Measurements from ENCODE around the gene TSPYL1.
"Not testable (repeated sequence)": the region's sequence is repeated elsewhere in the genome, so short reads cannot be mapped to it uniquely, and the experiment has no call there.

The TSPYL1 gene

DNA sequence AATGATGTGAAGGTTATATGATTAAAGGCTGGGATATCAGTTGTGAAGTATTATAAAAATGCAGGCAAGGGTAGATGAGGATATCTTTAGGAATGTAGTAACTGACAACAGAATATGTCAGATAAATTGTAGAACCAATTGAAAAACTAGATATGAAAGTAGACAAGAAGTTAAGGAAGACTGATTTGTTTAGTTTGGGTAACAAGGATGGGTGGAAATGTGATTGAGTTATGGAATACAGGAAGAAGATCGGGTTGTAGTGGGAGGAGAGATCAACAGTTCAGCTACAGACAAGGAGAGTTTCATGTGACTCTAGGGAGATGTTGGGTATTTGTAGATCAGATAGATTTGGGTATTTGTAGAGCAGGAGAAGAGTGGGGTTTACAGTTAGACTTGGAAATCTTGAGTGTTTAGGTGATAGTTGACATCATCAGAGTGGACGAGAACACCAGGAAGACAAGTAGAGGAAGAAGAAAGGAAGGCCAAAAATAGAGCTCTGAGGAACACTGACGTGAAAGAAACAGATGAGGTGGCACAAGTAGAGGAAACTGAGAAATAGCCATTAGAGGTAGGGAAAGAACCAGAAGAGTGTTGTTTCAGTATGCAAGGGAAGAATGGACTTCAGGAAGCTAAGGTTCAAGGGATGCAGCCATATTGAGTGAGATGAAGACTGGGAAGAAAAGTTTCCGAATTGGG lies 12.1 kb upstream of the TSPYL1 start:
- Histone ChIP-seq H3K36me3 (no peaks in the 10 kb centered on the region), H3K9me3 (no peaks in the 10 kb centered on the region), H3K27me3 (no peaks in the 10 kb centered on the region), H3K27ac (no peak overlapping the region), H3K4me3 (no peak overlapping the region), H3K4me1 (no peaks in the 10 kb centered on the region)
- no peak for DNase-seq
- TF ChIP-seq, protein P1, sequence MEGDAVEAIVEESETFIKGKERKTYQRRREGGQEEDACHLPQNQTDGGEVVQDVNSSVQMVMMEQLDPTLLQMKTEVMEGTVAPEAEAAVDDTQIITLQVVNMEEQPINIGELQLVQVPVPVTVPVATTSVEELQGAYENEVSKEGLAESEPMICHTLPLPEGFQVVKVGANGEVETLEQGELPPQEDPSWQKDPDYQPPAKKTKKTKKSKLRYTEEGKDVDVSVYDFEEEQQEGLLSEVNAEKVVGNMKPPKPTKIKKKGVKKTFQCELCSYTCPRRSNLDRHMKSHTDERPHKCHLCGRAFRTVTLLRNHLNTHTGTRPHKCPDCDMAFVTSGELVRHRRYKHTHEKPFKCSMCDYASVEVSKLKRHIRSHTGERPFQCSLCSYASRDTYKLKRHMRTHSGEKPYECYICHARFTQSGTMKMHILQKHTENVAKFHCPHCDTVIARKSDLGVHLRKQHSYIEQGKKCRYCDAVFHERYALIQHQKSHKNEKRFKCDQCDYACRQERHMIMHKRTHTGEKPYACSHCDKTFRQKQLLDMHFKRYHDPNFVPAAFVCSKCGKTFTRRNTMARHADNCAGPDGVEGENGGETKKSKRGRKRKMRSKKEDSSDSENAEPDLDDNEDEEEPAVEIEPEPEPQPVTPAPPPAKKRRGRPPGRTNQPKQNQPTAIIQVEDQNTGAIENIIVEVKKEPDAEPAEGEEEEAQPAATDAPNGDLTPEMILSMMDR (IDR thresholded peaks at IDR 0.05): no peak
- intact Hi-C loops (cut with DNase I; ENCODE audit: low total_unique reads): no loop called here

GRCh38 chr6:116290799-116291198 lies 11.1 kb upstream of the TSPYL1 start:
- H3K4me3 ChIP-seq: no peak overlapping the region
- no peak overlapping the region for H3K27ac ChIP-seq
- H3K9me3 ChIP-seq: no peaks in the 10 kb centered on the region
- intact Hi-C loops (cut with DNase I; ENCODE audit: low total_unique reads): no loop called here
- no peak for DNase-seq
- H3K27me3 ChIP-seq: no peaks in the 10 kb centered on the region
- TF ChIP-seq, protein P1 (IDR thresholded peaks at IDR 0.05): no peak
- H3K4me1 ChIP-seq: no peaks in the 10 kb centered on the region
- no peaks in the 10 kb centered on the region for H3K36me3 ChIP-seq

DNA sequence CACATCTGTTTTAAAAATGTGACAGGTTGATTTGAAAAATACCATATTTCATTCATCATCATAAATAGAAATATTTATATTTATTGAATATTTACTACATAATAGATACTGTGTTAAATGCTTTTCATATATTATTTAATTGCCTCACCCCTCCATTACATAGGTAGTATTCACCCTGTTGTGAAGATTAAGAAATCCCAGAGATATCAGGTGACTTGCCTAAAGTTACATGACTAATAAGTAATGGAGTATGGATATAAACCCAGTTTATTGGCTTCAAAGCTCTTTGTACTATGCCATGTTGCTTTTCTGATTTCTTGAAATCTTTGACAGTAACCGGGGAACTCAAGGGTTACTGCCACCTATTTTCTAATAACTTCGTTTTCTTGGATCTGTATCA lies 10.1 kb upstream of the TSPYL1 start:
- intact Hi-C loops (cut with DNase I; ENCODE audit: low total_unique reads): loop anchor here (5.0 to 10.0 kb wide), 2 partner anchors 152 to 245 kb away; no protein-coding TSS in a partner anchor
- no peak for DNase-seq
- Histone ChIP-seq H3K4me1 (no peaks in the 10 kb centered on the region), H3K27ac (no peak overlapping the region), H3K36me3 (no peaks in the 10 kb centered on the region), H3K27me3 (no peaks in the 10 kb centered on the region), H3K4me3 (no peak overlapping the region), H3K9me3 (no peaks in the 10 kb centered on the region)
- TF ChIP-seq, protein P1 (IDR thresholded peaks at IDR 0.05): no peak

DNA sequence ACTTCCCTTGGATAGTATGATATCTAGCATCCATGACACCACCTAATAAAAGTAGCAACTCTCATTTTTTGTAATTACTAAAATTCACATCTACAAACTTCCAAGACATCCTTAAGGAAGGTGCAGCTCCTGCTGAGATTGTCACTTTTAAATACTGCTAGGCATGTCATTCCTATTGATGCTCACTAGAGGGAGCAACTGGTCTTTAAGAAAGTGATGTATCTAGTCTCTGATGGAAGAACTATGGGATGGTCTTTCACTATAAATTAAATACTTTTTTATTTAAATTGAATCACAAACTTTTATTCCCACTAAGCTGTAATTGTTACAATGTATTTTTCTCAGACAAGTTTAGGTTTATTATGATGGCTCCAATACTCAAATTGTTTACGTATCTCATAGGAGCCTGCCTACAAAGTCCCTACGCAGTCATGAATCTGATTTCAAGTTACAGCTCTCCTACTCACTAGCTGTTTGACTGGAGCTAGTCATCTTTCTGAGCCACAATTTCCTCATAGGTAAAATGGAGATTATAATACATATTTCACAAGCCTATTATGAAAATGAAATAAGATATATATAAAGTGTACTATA lies 8.1 kb upstream of the TSPYL1 start:
- no peak for DNase-seq
- intact Hi-C loops (cut with DNase I; ENCODE audit: low total_unique reads): loop anchor here (5.0 to 10.0 kb wide), 2 partner anchors 155 to 247 kb away; no protein-coding TSS in a partner anchor
- Histone ChIP-seq H3K4me1 (no peaks in the 10 kb centered on the region), H3K4me3 (no peak overlapping the region), H3K27me3 (no peaks in the 10 kb centered on the region), H3K36me3 (no peaks in the 10 kb centered on the region), H3K27ac (no peak overlapping the region), H3K9me3 (no peaks in the 10 kb centered on the region)
- TF ChIP-seq, protein P1 (IDR thresholded peaks at IDR 0.05): peak; percentile 87 to 91

GRCh38 chr6:116286773-116287358 lies 7.1 kb upstream of the TSPYL1 start:
- no peak overlapping the region for H3K4me3 ChIP-seq
- intact Hi-C loops (cut with DNase I; ENCODE audit: low total_unique reads): loop anchor here (5.0 to 10.0 kb wide), 2 partner anchors 155 to 248 kb away; no protein-coding TSS in a partner anchor
- no peaks in the 10 kb centered on the region for H3K4me1 ChIP-seq
- H3K9me3 ChIP-seq: no peaks in the 10 kb centered on the region
- H3K27ac ChIP-seq: no peak overlapping the region
- H3K36me3 ChIP-seq: no peaks in the 10 kb centered on the region
- no peaks in the 10 kb centered on the region for H3K27me3 ChIP-seq
- TF ChIP-seq, protein P1 (IDR thresholded peaks at IDR 0.05): no peak
- no peak for DNase-seq

- not testable (repeated sequence) for H3K27ac ChIP-seq, H3K36me3 ChIP-seq, H3K4me3 ChIP-seq, H3K9me3 ChIP-seq, H3K4me1 ChIP-seq, DNase-seq, H3K27me3 ChIP-seq
- intact Hi-C loops (cut with DNase I; ENCODE audit: low total_unique reads): loop anchor here (5.0 to 10.0 kb wide), 2 partner anchors 157 to 250 kb away; no protein-coding TSS in a partner anchor
Measured at GRCh38 chr6:116284984-116285383, 5.3 kb upstream of the TSPYL1 start.

Measured in tibial artery (tissue), 4 donors.